ENCODE data around the gene XRCC1. TPM values are rescaled to one million over a fixed set of nuclear protein-coding genes. Genes with fewer than 3 reads are reported as not detected.

The XRCC1 gene
- total RNA-seq, 4 donors from 2014 or later = 18.3 to 35.4 (median 25.2) TPM

DNA sequence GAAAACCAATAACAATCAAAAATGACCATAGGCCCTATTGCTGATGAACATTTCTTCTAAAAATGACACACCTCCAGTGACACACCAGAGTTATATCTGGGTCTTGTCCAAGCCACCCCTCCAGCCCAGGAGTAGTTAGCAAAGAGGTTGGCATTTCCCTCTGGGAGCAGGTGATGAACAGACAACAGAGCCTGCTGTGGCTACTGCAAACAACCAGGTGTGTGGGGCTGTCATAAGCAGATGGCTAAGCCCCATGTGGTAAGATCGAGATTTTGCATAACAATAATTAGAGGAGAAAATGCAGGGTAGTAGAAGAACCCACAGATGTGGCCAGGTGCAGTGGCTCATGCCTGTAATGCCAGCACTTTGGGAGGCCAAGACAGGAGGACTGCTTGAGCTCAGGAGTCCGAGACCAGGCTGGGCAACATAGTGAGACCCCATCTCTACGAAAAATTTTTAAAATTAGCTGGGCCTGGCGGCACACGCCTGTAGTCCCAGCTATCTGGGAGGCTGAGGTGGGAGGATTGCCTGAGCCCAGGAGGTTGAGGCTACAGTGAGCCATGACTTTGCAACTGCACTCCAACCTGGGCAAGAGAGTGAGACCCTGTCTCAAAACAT lies 5.0 kb downstream of the XRCC1 start:
- Histone ChIP-seq H3K9me3 (no peaks in the 10 kb centered on the region), H3K4me3 (no peak overlapping the region), H3K27ac (no peak overlapping the region), H3K36me3 (peaks cover 9% of the 10 kb centered on the region), H3K4me1 (peaks cover 11% of the 10 kb centered on the region), H3K27me3 (no peaks in the 10 kb centered on the region)
- TF ChIP-seq, protein P1, sequence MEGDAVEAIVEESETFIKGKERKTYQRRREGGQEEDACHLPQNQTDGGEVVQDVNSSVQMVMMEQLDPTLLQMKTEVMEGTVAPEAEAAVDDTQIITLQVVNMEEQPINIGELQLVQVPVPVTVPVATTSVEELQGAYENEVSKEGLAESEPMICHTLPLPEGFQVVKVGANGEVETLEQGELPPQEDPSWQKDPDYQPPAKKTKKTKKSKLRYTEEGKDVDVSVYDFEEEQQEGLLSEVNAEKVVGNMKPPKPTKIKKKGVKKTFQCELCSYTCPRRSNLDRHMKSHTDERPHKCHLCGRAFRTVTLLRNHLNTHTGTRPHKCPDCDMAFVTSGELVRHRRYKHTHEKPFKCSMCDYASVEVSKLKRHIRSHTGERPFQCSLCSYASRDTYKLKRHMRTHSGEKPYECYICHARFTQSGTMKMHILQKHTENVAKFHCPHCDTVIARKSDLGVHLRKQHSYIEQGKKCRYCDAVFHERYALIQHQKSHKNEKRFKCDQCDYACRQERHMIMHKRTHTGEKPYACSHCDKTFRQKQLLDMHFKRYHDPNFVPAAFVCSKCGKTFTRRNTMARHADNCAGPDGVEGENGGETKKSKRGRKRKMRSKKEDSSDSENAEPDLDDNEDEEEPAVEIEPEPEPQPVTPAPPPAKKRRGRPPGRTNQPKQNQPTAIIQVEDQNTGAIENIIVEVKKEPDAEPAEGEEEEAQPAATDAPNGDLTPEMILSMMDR (IDR thresholded peaks at IDR 0.05) = no peak
- no peak for TF ChIP-seq POLR2AphosphoS5 (IDR thresholded peaks at IDR 0.05)
- TF ChIP-seq EP300 (IDR thresholded peaks at IDR 0.05) = no peak
- no peak for TF ChIP-seq POLR2A (IDR thresholded peaks at IDR 0.05)
- no peak for DNase-seq (ENCODE audit: low spot score in 2 of 2)
- WGBS = 88% methylated on average over 5 of the region's 5 CpGs

- TF ChIP-seq EP300 (IDR thresholded peaks at IDR 0.05) (no peak), POLR2AphosphoS5 (IDR thresholded peaks at IDR 0.05) (no peak), POLR2A (IDR thresholded peaks at IDR 0.05) (no peak)
- TF ChIP-seq, protein P1 (IDR thresholded peaks at IDR 0.05) = no peak
- no peaks in the 10 kb centered on the region for H3K9me3 ChIP-seq
- no peaks in the 10 kb centered on the region for H3K27me3 ChIP-seq
- peaks cover 9% of the 10 kb centered on the region for H3K36me3 ChIP-seq
- WGBS = 78% methylated on average over 5 of the region's 5 CpGs
- H3K4me1 ChIP-seq = peaks cover 6% of the 10 kb centered on the region
- no peak for DNase-seq (ENCODE audit: low spot score in 2 of 2)
- no peak overlapping the region for H3K27ac ChIP-seq
- no peak overlapping the region for H3K4me3 ChIP-seq
Observed at GRCh38 chr19:43569657-43570056, 5.7 kb downstream of the XRCC1 start.

GRCh38 chr19:43564800-43565199 lies 10.5 kb downstream of the XRCC1 start:
- Histone ChIP-seq H3K9me3 (no peaks in the 10 kb centered on the region), H3K36me3 (peaks cover 19% of the 10 kb centered on the region), H3K27ac (no peak overlapping the region), H3K27me3 (no peaks in the 10 kb centered on the region), H3K4me1 (peaks cover 11% of the 10 kb centered on the region), H3K4me3 (no peak overlapping the region)
- 70% methylated on average over 9 of the region's 9 CpGs for WGBS
- TF ChIP-seq EP300 (IDR thresholded peaks at IDR 0.05) (no peak), POLR2AphosphoS5 (IDR thresholded peaks at IDR 0.05) (no peak), POLR2A (IDR thresholded peaks at IDR 0.05) (no peak)
- TF ChIP-seq, protein P1 (IDR thresholded peaks at IDR 0.05) = no peak
- DNase-seq (ENCODE audit: low spot score in 2 of 2) = no peak

DNA sequence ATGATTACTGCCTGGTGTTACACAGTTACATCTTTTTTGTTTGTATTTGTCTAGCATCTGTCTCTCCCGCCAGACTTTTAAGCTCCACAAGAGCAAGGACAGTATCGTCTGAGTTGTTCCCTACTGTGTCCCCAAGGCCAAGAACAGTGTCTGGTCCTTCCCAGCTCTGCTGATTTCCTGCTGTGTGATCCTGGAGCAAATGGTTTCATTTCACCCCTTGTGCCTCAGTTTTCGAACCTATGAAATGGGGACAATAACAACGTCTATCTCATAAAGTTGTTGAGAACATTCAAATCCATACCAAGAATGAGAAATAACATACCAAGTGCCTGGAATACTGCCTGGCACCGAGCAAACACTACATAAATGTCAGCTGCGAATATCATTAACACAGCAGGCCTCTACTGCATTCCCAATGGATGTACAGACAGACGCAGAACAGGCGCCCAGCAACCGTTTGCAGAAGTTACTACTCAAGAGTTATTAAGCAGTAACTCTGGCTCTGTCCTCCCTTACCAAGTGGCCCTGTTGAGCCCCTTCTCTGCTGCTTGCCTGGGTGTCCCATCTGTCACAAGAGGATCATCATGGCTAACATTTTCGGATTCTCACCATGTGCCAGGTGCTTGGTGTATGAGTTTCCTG lies 11.4 kb downstream of the XRCC1 start:
- no peak for TF ChIP-seq EP300 (IDR thresholded peaks at IDR 0.05)
- TF ChIP-seq, protein P1 (IDR thresholded peaks at IDR 0.05) = no peak
- no peak for TF ChIP-seq POLR2A (IDR thresholded peaks at IDR 0.05)
- TF ChIP-seq POLR2AphosphoS5 (IDR thresholded peaks at IDR 0.05) = no peak
- WGBS = 93% methylated on average over 10 of the region's 10 CpGs
- Histone ChIP-seq H3K27ac (no peak overlapping the region), H3K4me3 (no peak overlapping the region), H3K27me3 (no peaks in the 10 kb centered on the region), H3K4me1 (peaks cover 11% of the 10 kb centered on the region), H3K9me3 (no peaks in the 10 kb centered on the region), H3K36me3 (peaks cover 23% of the 10 kb centered on the region)
- DNase-seq (ENCODE audit: low spot score in 2 of 2) = no peak

GRCh38 chr19:43562698-43563241 lies 12.6 kb downstream of the XRCC1 start:
- peak overlapping the region; percentile 55 for H3K27ac ChIP-seq
- peak in 1 of 2 donors; percentile 82 for DNase-seq (ENCODE audit: low spot score in 2 of 2)

More at GRCh38 chr19:43562698-43563241, 12.6 kb downstream of the XRCC1 start:
- H3K4me3 ChIP-seq = no peak overlapping the region
- no peak for TF ChIP-seq POLR2A (IDR thresholded peaks at IDR 0.05)
- no peak for TF ChIP-seq POLR2AphosphoS5 (IDR thresholded peaks at IDR 0.05)
- TF ChIP-seq, protein P1 (IDR thresholded peaks at IDR 0.05) = no peak
- TF ChIP-seq EP300 (IDR thresholded peaks at IDR 0.05) = no peak
- 64% methylated on average over 11 of the region's 14 CpGs for WGBS
- H3K9me3 ChIP-seq = no peaks in the 10 kb centered on the region
- H3K27me3 ChIP-seq = no peaks in the 10 kb centered on the region
- H3K4me1 ChIP-seq = peaks cover 11% of the 10 kb centered on the region
- peaks cover 31% of the 10 kb centered on the region for H3K36me3 ChIP-seq
